Neuron (in vitro differentiated cells): ENCODE measurements around the gene WDR1.

Experiments
- H2AFZ ChIP-seq: one replicate; pipeline ENCODE4 v1.6.1; 2013; ENCODE audit warnings: low read depth, mild to moderate bottlenecking, inconsistent platforms, low read length, moderate library complexity
- H3K27me3 ChIP-seq: one replicate; pipeline ENCODE4 v1.6.1; 2013; ENCODE audit warnings: low read length; ENCODE audit not compliant: insufficient read depth
- H3K36me3 ChIP-seq: one replicate; pipeline ENCODE4 v1.6.1; 2013; ENCODE audit warnings: low read length; ENCODE audit not compliant: insufficient read depth
- H3K4me1 ChIP-seq: one replicate; pipeline ENCODE4 v1.6.1; 2013; ENCODE audit warnings: low read length; ENCODE audit not compliant: insufficient read depth
- H3K4me3 ChIP-seq: 2 replicates; pipeline ENCODE4 v1.5.1; 2013; ENCODE audit warnings: mild to moderate bottlenecking, low read length, moderate library complexity
- H3K9me3 ChIP-seq: one replicate; pipeline ENCODE4 v1.6.1; 2013; ENCODE audit warnings: low read length

The WDR1 gene

GRCh38 chr4:10096201-10096977, 20.2 kb downstream of the WDR1 start:
- no peak overlapping the region for H2AFZ ChIP-seq
- H3K36me3 ChIP-seq: peaks cover 96% of the 10 kb centered on the region
- no peak overlapping the region for H3K4me3 ChIP-seq
- H3K9me3 ChIP-seq: no peaks in the 10 kb centered on the region
- H3K27me3 ChIP-seq: no peaks in the 10 kb centered on the region
- no peaks in the 10 kb centered on the region for H3K4me1 ChIP-seq

- Histone ChIP-seq H3K27me3 (no peaks in the 10 kb centered on the region), H2AFZ (no peak overlapping the region), H3K36me3 (peaks cover 94% of the 10 kb centered on the region), H3K4me1 (no peaks in the 10 kb centered on the region), H3K9me3 (no peaks in the 10 kb centered on the region), H3K4me3 (no peak overlapping the region)
These were observed 21.2 kb downstream of the WDR1 start for GRCh38 chr4:10095296-10095991.

- Histone ChIP-seq H3K36me3 (peaks cover 96% of the 10 kb centered on the region), H3K27me3 (no peaks in the 10 kb centered on the region), H3K9me3 (no peaks in the 10 kb centered on the region), H2AFZ (no peak overlapping the region), H3K4me3 (no peak overlapping the region), H3K4me1 (no peaks in the 10 kb centered on the region)
These were observed 21.8 kb downstream of the WDR1 start for GRCh38 chr4:10094841-10095240.

- H3K4me3 ChIP-seq: no peak overlapping the region
- no peaks in the 10 kb centered on the region for H3K4me1 ChIP-seq
- no peaks in the 10 kb centered on the region for H3K9me3 ChIP-seq
- peaks cover 94% of the 10 kb centered on the region for H3K36me3 ChIP-seq
- no peak overlapping the region for H2AFZ ChIP-seq
- no peaks in the 10 kb centered on the region for H3K27me3 ChIP-seq
These were observed 22.6 kb downstream of the WDR1 start for GRCh38 chr4:10093801-10094552.

GRCh38 chr4:10093271-10093621, 23.4 kb downstream of the WDR1 start:
- Histone ChIP-seq H3K27me3 (no peaks in the 10 kb centered on the region), H3K36me3 (peaks cover 92% of the 10 kb centered on the region), H2AFZ (no peak overlapping the region), H3K4me3 (no peak overlapping the region), H3K4me1 (no peaks in the 10 kb centered on the region), H3K9me3 (no peaks in the 10 kb centered on the region)

GRCh38 chr4:10092481-10093270, 23.9 kb downstream of the WDR1 start:
- Histone ChIP-seq H3K27me3 (no peaks in the 10 kb centered on the region), H3K4me1 (no peaks in the 10 kb centered on the region), H3K4me3 (no peak overlapping the region), H3K36me3 (peaks cover 92% of the 10 kb centered on the region), H2AFZ (no peak overlapping the region), H3K9me3 (no peaks in the 10 kb centered on the region)

GRCh38 chr4:10091531-10092181, 24.9 kb downstream of the WDR1 start:
- Histone ChIP-seq H3K4me1 (no peaks in the 10 kb centered on the region), H3K4me3 (no peak overlapping the region), H3K27me3 (no peaks in the 10 kb centered on the region), H3K36me3 (peaks cover 92% of the 10 kb centered on the region), H2AFZ (no peak overlapping the region), H3K9me3 (no peaks in the 10 kb centered on the region)

- H2AFZ ChIP-seq: no peak overlapping the region
- no peaks in the 10 kb centered on the region for H3K27me3 ChIP-seq
- no peaks in the 10 kb centered on the region for H3K9me3 ChIP-seq
- H3K4me1 ChIP-seq: no peaks in the 10 kb centered on the region
- no peak overlapping the region for H3K4me3 ChIP-seq
- peaks cover 92% of the 10 kb centered on the region for H3K36me3 ChIP-seq
These were observed 25.9 kb downstream of the WDR1 start for GRCh38 chr4:10090467-10091250.

- Histone ChIP-seq H3K4me1 (no peaks in the 10 kb centered on the region), H3K4me3 (no peak overlapping the region), H3K36me3 (peaks cover 92% of the 10 kb centered on the region), H3K27me3 (no peaks in the 10 kb centered on the region), H3K9me3 (no peaks in the 10 kb centered on the region), H2AFZ (no peak overlapping the region)
These were observed 27.3 kb downstream of the WDR1 start for GRCh38 chr4:10089346-10089745.

GRCh38 chr4:10088135-10089010, 28.2 kb downstream of the WDR1 start:
- Histone ChIP-seq H3K9me3 (no peaks in the 10 kb centered on the region), H2AFZ (no peak overlapping the region), H3K36me3 (peaks cover 91% of the 10 kb centered on the region), H3K27me3 (no peaks in the 10 kb centered on the region), H3K4me1 (no peaks in the 10 kb centered on the region), H3K4me3 (no peak overlapping the region)

- no peaks in the 10 kb centered on the region for H3K4me1 ChIP-seq
- no peak overlapping the region for H2AFZ ChIP-seq
- no peaks in the 10 kb centered on the region for H3K27me3 ChIP-seq
- peaks cover 93% of the 10 kb centered on the region for H3K36me3 ChIP-seq
- H3K9me3 ChIP-seq: no peaks in the 10 kb centered on the region
- H3K4me3 ChIP-seq: no peak overlapping the region
These were observed 29.3 kb downstream of the WDR1 start for GRCh38 chr4:10087152-10087791.
